SU-DHL-6 (cell line): ENCODE results near the gene TBC1D9B.

ENCODE experiments used
- H2AFZ ChIP-seq: fragments of 200-600 bp; sonication (generic); 2 replicates; pipeline ENCODE4 v1.6.1; 2014; ENCODE audit warnings: low read depth, mild to moderate bottlenecking, moderate library complexity, mixed read lengths, antibody characterized with exemption, low read length; ENCODE audit not compliant: severe bottlenecking
- H3F3A ChIP-seq: fragments of 200-600 bp; shearing (Covaris generic); 2 replicates; pipeline ENCODE4 v1.6.0; 2016; ENCODE audit warnings: antibody characterized with exemption, mild to moderate bottlenecking; ENCODE audit not compliant: insufficient read depth
- H3K27ac ChIP-seq: fragments of 200-600 bp; sonication (generic); 2 replicates; pipeline ENCODE4 v1.5.1; 2016; ENCODE audit warnings: low read depth, mild to moderate bottlenecking, low read length, moderate library complexity, mixed read lengths
- H3K27me3 ChIP-seq: fragments of 200-600 bp; sonication (generic), shearing (Covaris generic); 2 replicates; pipeline ENCODE4 v1.6.0; 2014; ENCODE audit warnings: mild to moderate bottlenecking, low read length
- H3K36me3 ChIP-seq: fragments of 200-600 bp; sonication (generic); 2 replicates; pipeline ENCODE4 v1.6.1; 2014; ENCODE audit warnings: mild to moderate bottlenecking, low read length, mixed read lengths
- H3K4me2 ChIP-seq: fragments of 300-600, 200-600 bp; shearing (Covaris generic), sonication (generic); 2 replicates; pipeline ENCODE4 v1.6.0; 2014; ENCODE audit warnings: low read length, low read depth, mild to moderate bottlenecking; ENCODE audit not compliant: poor library complexity, severe bottlenecking
- H3K4me3 ChIP-seq: fragments of 200-600 bp; sonication (generic); 2 replicates; pipeline ENCODE4 v1.5.1; 2014; ENCODE audit warnings: antibody characterized with exemption, low read length, mild to moderate bottlenecking, mixed read lengths; ENCODE audit not compliant: insufficient read depth, poor library complexity, severe bottlenecking
- H3K79me2 ChIP-seq: fragments of 200-600 bp; sonication (generic); 2 replicates; pipeline ENCODE4 v1.6.1; 2014; ENCODE audit warnings: mild to moderate bottlenecking, low read length, moderate library complexity; ENCODE audit not compliant: insufficient read depth
- H3K9ac ChIP-seq: fragments of 200-600 bp; sonication (generic); 2 replicates; pipeline ENCODE4 v1.7.0; 2014; ENCODE audit warnings: mild to moderate bottlenecking, low read length
- H3K9me2 ChIP-seq: fragments of 200-600 bp; sonication (generic); replicated peaks from 2 replicates; pipeline ENCODE4 v1.6.1; 2014; ENCODE audit warnings: low read length; ENCODE audit not compliant: insufficient read depth
- H3K9me3 ChIP-seq: fragments of 200-600 bp; sonication (generic); 2 replicates; pipeline ENCODE4 v1.6.1; 2014; ENCODE audit warnings: low read length, mixed read lengths; ENCODE audit not compliant: insufficient read depth
- H4K20me1 ChIP-seq: fragments of 200-600 bp; sonication (generic); 2 replicates; pipeline ENCODE4 v1.6.1; 2014; ENCODE audit warnings: low read depth, mild to moderate bottlenecking, antibody characterized with exemption, low read length, moderate library complexity, mixed read lengths
- EZH2phosphoT487 ChIP-seq: fragments of 200-600 bp; sonication (generic), shearing (Covaris generic); conservative IDR thresholded peaks from 2 replicates; pipeline ENCODE4 v1.6.1; 2018; ENCODE audit warnings: mild to moderate bottlenecking, antibody characterized with exemption, low read length, moderate library complexity, mixed read lengths
- TF ChIP-seq, protein P1 (sequence below): fragments of 200-600 bp; sonication (generic); IDR thresholded peaks from one replicate; pipeline ENCODE4 v1.5.1; 2017; ENCODE audit warnings: antibody characterized with exemption, mild to moderate bottlenecking, low read length, moderate library complexity; ENCODE audit not compliant: insufficient read depth, poor library complexity, severe bottlenecking

Gene TBC1D9B

GRCh38 chr5:179816401-179816795 lies 91.3 kb downstream of the TBC1D9B start:
- no peaks in the 10 kb centered on the region for H3K9me3 ChIP-seq
- no peaks in the 10 kb centered on the region for H3K27me3 ChIP-seq
- H3K4me3 ChIP-seq, result no peak overlapping the region
- 0 out of 2 replicates have a peak, but pooled peaks cover 10% of the 10 kb centered on the region for H3F3A ChIP-seq
- no peak overlapping the region for H3K27ac ChIP-seq
- no peaks in the 10 kb centered on the region for H3K36me3 ChIP-seq
- TF ChIP-seq, protein P1, sequence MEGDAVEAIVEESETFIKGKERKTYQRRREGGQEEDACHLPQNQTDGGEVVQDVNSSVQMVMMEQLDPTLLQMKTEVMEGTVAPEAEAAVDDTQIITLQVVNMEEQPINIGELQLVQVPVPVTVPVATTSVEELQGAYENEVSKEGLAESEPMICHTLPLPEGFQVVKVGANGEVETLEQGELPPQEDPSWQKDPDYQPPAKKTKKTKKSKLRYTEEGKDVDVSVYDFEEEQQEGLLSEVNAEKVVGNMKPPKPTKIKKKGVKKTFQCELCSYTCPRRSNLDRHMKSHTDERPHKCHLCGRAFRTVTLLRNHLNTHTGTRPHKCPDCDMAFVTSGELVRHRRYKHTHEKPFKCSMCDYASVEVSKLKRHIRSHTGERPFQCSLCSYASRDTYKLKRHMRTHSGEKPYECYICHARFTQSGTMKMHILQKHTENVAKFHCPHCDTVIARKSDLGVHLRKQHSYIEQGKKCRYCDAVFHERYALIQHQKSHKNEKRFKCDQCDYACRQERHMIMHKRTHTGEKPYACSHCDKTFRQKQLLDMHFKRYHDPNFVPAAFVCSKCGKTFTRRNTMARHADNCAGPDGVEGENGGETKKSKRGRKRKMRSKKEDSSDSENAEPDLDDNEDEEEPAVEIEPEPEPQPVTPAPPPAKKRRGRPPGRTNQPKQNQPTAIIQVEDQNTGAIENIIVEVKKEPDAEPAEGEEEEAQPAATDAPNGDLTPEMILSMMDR, result no peak
- TF ChIP-seq EZH2phosphoT487, result no peak
- H3K4me2 ChIP-seq, result no peak overlapping the region
- no peaks in the 10 kb centered on the region; the same call in 1 of the 2 replicates for H3K79me2 ChIP-seq
- H4K20me1 ChIP-seq, result no peaks in the 10 kb centered on the region
- no peak overlapping the region for H3K9ac ChIP-seq
- H2AFZ ChIP-seq, result no peak overlapping the region
- no peaks in the 10 kb centered on the region for H3K9me2 ChIP-seq

GRCh38 chr5:179815491-179816249 lies 92.0 kb downstream of the TBC1D9B start:
- H3F3A ChIP-seq, result 0 out of 2 replicates have a peak, but pooled peaks cover 10% of the 10 kb centered on the region
- H4K20me1 ChIP-seq, result no peaks in the 10 kb centered on the region
- H3K9me2 ChIP-seq, result no peaks in the 10 kb centered on the region
- H3K9me3 ChIP-seq, result no peaks in the 10 kb centered on the region
- H3K27ac ChIP-seq, result no peak overlapping the region
- no peak overlapping the region for H2AFZ ChIP-seq
- no peaks in the 10 kb centered on the region for H3K27me3 ChIP-seq
- no peaks in the 10 kb centered on the region for H3K36me3 ChIP-seq
- no peak overlapping the region for H3K9ac ChIP-seq
- H3K4me2 ChIP-seq, result no peak overlapping the region
- H3K79me2 ChIP-seq, result no peaks in the 10 kb centered on the region
- no peak overlapping the region for H3K4me3 ChIP-seq
- TF ChIP-seq, protein P1, result no peak
- no peak for TF ChIP-seq EZH2phosphoT487

DNA sequence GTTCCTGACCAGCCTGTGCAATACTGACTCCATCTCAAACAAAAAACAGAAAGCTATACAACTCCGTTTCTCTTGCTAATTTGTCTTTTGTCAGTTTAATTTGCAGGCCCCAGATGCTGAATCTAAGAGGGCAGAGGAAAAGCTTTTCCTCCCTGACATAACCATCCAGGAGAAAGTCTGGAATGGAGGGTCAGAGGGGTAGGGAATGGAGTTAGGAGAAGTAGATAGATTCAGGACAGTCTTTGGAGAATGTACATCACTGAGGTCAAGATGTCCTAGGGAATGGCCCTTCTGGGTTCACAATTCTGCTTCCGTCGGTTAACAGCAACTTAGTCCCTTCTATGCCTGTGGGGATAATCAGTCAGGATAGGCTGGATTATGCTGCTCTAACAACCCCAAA lies 93.6 kb downstream of the TBC1D9B start:
- no peak for TF ChIP-seq EZH2phosphoT487
- TF ChIP-seq, protein P1, result no peak
- H3K4me3 ChIP-seq, result no peak overlapping the region
- H3K9me2 ChIP-seq, result no peaks in the 10 kb centered on the region
- H3K79me2 ChIP-seq, result no peaks in the 10 kb centered on the region
- H3K27ac ChIP-seq, result no peak overlapping the region
- no peaks in the 10 kb centered on the region for H3K27me3 ChIP-seq
- H3F3A ChIP-seq, result 0 out of 2 replicates have a peak, but pooled peaks cover 10% of the 10 kb centered on the region
- H4K20me1 ChIP-seq, result no peaks in the 10 kb centered on the region
- no peak overlapping the region for H2AFZ ChIP-seq
- no peak overlapping the region for H3K9ac ChIP-seq
- H3K9me3 ChIP-seq, result no peaks in the 10 kb centered on the region
- H3K36me3 ChIP-seq, result no peaks in the 10 kb centered on the region
- H3K4me2 ChIP-seq, result no peak overlapping the region
